ENCODE measurements around the gene PIP5K1B.

DNA sequence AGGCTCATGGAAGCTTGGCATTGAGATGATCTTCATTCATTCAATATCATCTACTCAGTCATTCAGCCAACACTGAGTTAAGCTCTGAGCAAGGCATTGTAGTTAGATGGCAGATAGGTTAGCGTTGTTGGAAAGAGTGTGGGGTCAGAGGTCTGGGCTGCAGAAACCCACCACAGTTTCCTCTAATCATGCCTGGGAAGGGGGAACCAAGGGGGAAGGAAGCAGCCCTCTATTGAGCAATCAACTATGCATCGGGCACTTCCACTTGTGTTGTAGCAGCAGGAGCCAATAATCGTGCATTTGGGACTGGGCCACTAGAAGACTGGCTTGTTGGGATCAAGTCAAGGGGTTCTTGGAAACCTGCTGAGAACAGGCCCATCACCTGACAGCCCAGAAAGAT, 139.1 kb downstream of the PIP5K1B start:
- TF ChIP-seq, protein P1, sequence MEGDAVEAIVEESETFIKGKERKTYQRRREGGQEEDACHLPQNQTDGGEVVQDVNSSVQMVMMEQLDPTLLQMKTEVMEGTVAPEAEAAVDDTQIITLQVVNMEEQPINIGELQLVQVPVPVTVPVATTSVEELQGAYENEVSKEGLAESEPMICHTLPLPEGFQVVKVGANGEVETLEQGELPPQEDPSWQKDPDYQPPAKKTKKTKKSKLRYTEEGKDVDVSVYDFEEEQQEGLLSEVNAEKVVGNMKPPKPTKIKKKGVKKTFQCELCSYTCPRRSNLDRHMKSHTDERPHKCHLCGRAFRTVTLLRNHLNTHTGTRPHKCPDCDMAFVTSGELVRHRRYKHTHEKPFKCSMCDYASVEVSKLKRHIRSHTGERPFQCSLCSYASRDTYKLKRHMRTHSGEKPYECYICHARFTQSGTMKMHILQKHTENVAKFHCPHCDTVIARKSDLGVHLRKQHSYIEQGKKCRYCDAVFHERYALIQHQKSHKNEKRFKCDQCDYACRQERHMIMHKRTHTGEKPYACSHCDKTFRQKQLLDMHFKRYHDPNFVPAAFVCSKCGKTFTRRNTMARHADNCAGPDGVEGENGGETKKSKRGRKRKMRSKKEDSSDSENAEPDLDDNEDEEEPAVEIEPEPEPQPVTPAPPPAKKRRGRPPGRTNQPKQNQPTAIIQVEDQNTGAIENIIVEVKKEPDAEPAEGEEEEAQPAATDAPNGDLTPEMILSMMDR (conservative IDR thresholded peaks at IDR 0.05; ENCODE audit: low read depth, low read length), result no peak
- TF ChIP-seq EZH2 (IDR thresholded peaks at IDR 0.05; ENCODE audit: borderline replicate concordance, low read depth, low read length, poor library complexity, severe bottlenecking), result no peak
